Body of pancreas (tissue), 4 donors: ENCODE data around the gene NKD2. TPM values are rescaled to one million over a fixed set of nuclear protein-coding genes. Genes with fewer than 3 reads are reported as not detected.
A peak's percentile ranks its signal among the peaks of the same experiment; 100 is the strongest.

ENCODE experiments used
- ATAC-seq: fragments of 150-250 bp; one replicate; pipeline ENCODE4 v1.9.1; 2016
- DNase-seq, 4 donors: peaks; one replicate each; pipeline ENCODE4 v3.0.0-alpha.2; 2019
- H3K27ac ChIP-seq, 4 donors: fragments of 200-600 bp; sonication (generic); 1 replicate in 3 of 4; 2 replicates in 1 of 4; pipeline versions ENCODE4 v1.5.1 to v1.6.1; 2016 to 2019; ENCODE audit warnings: mild to moderate bottlenecking in 1 of 4, mixed read lengths in 1 of 4, moderate library complexity in 1 of 4
- H3K27me3 ChIP-seq, 2 donors: fragments of 200-600 bp; sonication (generic); one replicate each; pipeline ENCODE4 v1.6.0; 2016; ENCODE audit warnings: mild to moderate bottlenecking in 1 of 2
- H3K36me3 ChIP-seq, 2 donors: fragments of 200-600 bp; sonication (generic); replicated peaks in 1 of 2; 2 replicates each; pipeline ENCODE4 v1.5.1; 2016; ENCODE audit warnings: low read depth in 2 of 2; ENCODE audit not compliant: insufficient read depth in 1 of 2
- H3K4me1 ChIP-seq: fragments of 200-600 bp; sonication (generic); one replicate; pipeline ENCODE4 v1.6.0; 2016
- H3K4me3 ChIP-seq, 2 donors: fragments of 200-600 bp; sonication (generic); 1 replicate in 1 of 2; 2 replicates in 1 of 2; pipeline ENCODE4 v1.5.1; 2016 to 2019
- H3K9me3 ChIP-seq, 3 donors: fragments of 200-600 bp; sonication (generic); 1 replicate in 2 of 3; 2 replicates in 1 of 3; pipeline ENCODE4 v1.5.1; 2016
- CTCF ChIP-seq, 7 experiments: fragments of 450-650 bp in 4 of 7; fragments of 200-600 bp in 3 of 7; sonication (generic) in 3 of 7; IDR thresholded peaks; one replicate each; pipeline ENCODE4 v1.5.1; 2016 to 2019; ENCODE audit warnings: antibody characterized with exemption in 7 of 7
- POLR2A ChIP-seq, 3 donors: fragments of 450-650 bp; IDR thresholded peaks; one replicate each; pipeline ENCODE4 v1.6.1; 2016; ENCODE audit warnings: antibody characterized with exemption in 3 of 3, mild to moderate bottlenecking in 2 of 3
- WGBS, 2 donors: methylation state at CpG; one replicate each; pipeline ENCODE4 v1.1.5; 2017; 5-methylcytosine and 5-hydroxymethylcytosine counted together
- intact Hi-C: fragments of 100-400 bp; cut with DNase I; formaldehyde crosslinking; loops from one replicate; pipeline ENCODE4 v1.15.1; 2023
- total RNA-seq, 2 donors: library from RNA; depleted of rRNA; stranded (reverse); fragments of >200 nt; gene quantifications; one replicate each; pipeline ENCODE4 v1.1.0, GENCODE V29; 2016

Gene NKD2
- total RNA-seq, 2 donors from 2014 or later, result 4.2 to 12.2 TPM

- 75 to 100% methylated on average over 5 to 19 of the region's 19 CpGs for WGBS, 2 donors
- intact Hi-C loops, result no loop called here
- Histone ChIP-seq H3K27ac (no peak overlapping the region), H3K4me3 (no peak overlapping the region), H3K9me3 (no peaks in the 10 kb centered on the region), H3K36me3 (no peaks in the 10 kb centered on the region), H3K27me3 (no peaks in the 10 kb centered on the region), H3K4me1 (peaks cover 21% of the 10 kb centered on the region)
- DNase-seq (peak in 1 of 4 donors; percentile 8), ATAC-seq (no peak)
- no peak for TF ChIP-seq POLR2A (IDR thresholded peaks at IDR 0.05)
Observed at GRCh38 chr5:1001406-1002270, 7.0 kb upstream of the NKD2 start.

- Histone ChIP-seq H3K27ac (no peak overlapping the region), H3K4me1 (peaks cover 21% of the 10 kb centered on the region), H3K27me3 (no peaks in the 10 kb centered on the region), H3K36me3 (no peaks in the 10 kb centered on the region), H3K4me3 (no peak overlapping the region), H3K9me3 (no peaks in the 10 kb centered on the region)
- TF ChIP-seq POLR2A (IDR thresholded peaks at IDR 0.05) (no peak), CTCF (IDR thresholded peaks at IDR 0.05) (no peak)
- WGBS, 2 donors, result 87% methylated on average over 4 of the region's 4 CpGs; no CpG with 5 or more reads in 1 of the 2 donors
- DNase-seq (no peak), ATAC-seq (no peak)
- intact Hi-C loops, result no loop called here
Observed at GRCh38 chr5:1002271-1002546, 6.4 kb upstream of the NKD2 start.

- ATAC-seq, result no peak
- intact Hi-C loops, result no loop called here
- H3K4me3 ChIP-seq, result no peak overlapping the region
- WGBS, 2 donors, result 85% methylated on average over 13 of the region's 13 CpGs
- peak in 2 of 4 donors; percentile 5 to 8 for DNase-seq
- no peaks in the 10 kb centered on the region for H3K36me3 ChIP-seq
- H3K9me3 ChIP-seq, result no peaks in the 10 kb centered on the region
- H3K27ac ChIP-seq, result no peak overlapping the region
- TF ChIP-seq POLR2A (IDR thresholded peaks at IDR 0.05) (no peak), CTCF (IDR thresholded peaks at IDR 0.05) (no peak)
- no peaks in the 10 kb centered on the region for H3K27me3 ChIP-seq
- peaks cover 21% of the 10 kb centered on the region for H3K4me1 ChIP-seq
Observed at GRCh38 chr5:1002836-1003235, 5.8 kb upstream of the NKD2 start.

GRCh38 chr5:1003296-1003937 is 5.2 kb upstream of the NKD2 start:
- Histone ChIP-seq H3K27me3 (no peaks in the 10 kb centered on the region), H3K4me3 (no peak overlapping the region), H3K9me3 (no peaks in the 10 kb centered on the region), H3K4me1 (peaks cover 25% of the 10 kb centered on the region), H3K27ac (no peak overlapping the region), H3K36me3 (no peaks in the 10 kb centered on the region)
- TF ChIP-seq CTCF (IDR thresholded peaks at IDR 0.05) (no peak), POLR2A (IDR thresholded peaks at IDR 0.05) (no peak)
- peak; percentile 15 to 34 (median 30) for DNase-seq
- intact Hi-C loops, result no loop called here
- no peak for ATAC-seq
- WGBS, 2 donors, result 62 to 68% methylated on average over 18 to 21 of the region's 21 CpGs

- peaks cover 33% of the 10 kb centered on the region for H3K4me1 ChIP-seq
- no peaks in the 10 kb centered on the region for H3K36me3 ChIP-seq
- no peaks in the 10 kb centered on the region for H3K9me3 ChIP-seq
- H3K4me3 ChIP-seq, result peak overlapping the region in 1 of 2 donors; percentile 11
- 1% methylated on average over 17 to 72 of the region's 88 CpGs for WGBS, 2 donors
- DNase-seq, result peak; percentile 59 to 75 (median 66)
- H3K27me3 ChIP-seq, result peaks cover 0 to 6% of the 10 kb centered on the region in 2 donors
- H3K27ac ChIP-seq, result peak overlapping the region; percentile 10 to 74 (median 64)
- peak; percentile 68 for ATAC-seq
- TF ChIP-seq POLR2A (IDR thresholded peaks at IDR 0.05) (peak in 1 of 3 donors; percentile 31), CTCF (IDR thresholded peaks at IDR 0.05) (peak in 5 of 7 experiments; percentile 13 to 39 (median 23))
- intact Hi-C loops, result no loop called here
Observed at GRCh38 chr5:1004461-1005248, 3.9 kb upstream of the NKD2 start.
